ENCODE data around the gene LRRC46.

Gene LRRC46

DNA sequence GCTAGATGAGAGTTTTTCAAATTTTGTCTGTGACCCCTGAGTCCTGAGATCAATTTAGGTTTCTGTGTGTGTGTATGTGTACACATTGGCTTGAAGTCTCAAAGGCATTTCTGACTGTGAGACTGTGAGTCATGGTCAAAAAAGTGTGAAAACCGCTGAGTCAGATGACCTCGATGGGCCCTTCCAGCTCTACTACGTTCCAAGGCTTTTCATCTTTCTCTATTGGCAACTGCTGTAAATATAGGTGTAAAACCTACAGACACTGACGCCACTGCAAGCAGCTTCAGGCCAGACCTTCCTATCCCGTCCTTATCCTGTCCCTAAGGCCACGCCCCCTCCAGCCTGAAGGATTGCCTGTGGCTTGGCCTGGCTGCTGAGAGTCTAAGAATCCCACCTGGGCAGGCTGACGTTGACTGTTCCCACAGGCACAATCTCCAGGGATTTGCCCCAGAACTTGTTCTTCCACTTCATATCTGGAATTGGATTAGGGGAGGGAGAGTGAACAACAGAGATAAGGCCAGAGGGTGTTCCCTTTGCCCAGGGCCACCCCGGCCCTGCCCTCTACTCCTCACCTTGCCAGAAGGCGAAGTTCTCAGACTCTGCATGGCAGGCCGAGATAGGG, 21.2 kb upstream of the LRRC46 start:
- no peak for DNase-seq

DNA sequence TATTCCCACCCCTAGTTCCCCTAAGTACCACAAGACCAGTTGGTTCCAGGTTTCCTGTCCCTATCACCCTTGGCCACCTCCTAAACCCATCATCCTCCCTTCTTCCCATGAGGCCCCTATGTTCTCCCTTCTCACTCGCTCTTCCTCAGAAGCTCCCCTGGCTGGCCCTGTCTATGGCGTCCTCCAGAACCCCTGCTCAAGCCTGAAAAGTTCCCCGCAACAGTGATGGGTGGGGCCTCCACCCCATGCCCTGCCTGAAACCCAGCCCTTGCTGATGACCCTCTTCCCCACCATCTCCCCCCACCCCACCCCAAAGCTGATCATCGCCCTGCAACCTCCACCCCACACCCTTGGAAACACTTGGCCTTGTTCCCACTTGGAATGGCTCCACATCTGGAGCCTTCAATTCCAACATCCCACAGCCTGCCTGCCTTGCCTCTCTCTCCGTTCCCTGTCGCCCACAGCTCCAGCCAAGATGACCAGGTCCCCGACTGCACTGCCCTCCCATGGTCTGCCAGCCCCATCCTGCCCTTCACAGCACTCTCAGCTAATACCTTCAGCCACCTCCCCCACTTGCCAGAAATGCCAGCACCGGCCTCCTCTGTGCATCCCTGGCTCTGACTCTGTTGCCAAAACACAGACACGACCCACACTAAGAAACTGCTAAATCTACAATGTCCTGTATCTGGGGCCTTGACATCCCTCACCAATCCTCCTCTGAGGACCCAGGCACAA, 20.4 kb upstream of the LRRC46 start:
- DNase-seq = no peak

GRCh38 chr17:47811709-47812108, 19.8 kb upstream of the LRRC46 start:
- no peak for DNase-seq

- no peak for DNase-seq
These were observed 19.1 kb upstream of the LRRC46 start for GRCh38 chr17:47812146-47812920.

DNA sequence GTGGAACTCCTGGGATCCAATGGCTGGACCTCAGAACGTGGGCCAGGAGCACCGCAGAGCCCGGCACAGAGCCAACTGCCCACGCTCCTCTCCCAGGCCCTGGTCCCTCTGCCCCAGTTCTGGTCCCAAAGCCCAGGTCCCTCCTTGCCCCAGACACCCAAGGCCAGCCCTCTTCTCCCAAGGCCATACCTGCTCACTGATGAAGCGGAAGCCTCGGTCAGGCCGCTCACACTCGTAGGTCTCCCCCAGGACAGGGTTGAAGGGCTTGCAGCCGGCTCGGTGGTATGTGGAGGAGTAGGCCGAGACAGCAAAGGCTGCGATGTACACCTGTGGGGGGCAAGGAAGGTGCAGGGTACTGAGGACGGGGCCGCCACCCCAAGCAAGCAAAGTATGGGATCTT, 18.4 kb upstream of the LRRC46 start:
- no peak for DNase-seq

DNA sequence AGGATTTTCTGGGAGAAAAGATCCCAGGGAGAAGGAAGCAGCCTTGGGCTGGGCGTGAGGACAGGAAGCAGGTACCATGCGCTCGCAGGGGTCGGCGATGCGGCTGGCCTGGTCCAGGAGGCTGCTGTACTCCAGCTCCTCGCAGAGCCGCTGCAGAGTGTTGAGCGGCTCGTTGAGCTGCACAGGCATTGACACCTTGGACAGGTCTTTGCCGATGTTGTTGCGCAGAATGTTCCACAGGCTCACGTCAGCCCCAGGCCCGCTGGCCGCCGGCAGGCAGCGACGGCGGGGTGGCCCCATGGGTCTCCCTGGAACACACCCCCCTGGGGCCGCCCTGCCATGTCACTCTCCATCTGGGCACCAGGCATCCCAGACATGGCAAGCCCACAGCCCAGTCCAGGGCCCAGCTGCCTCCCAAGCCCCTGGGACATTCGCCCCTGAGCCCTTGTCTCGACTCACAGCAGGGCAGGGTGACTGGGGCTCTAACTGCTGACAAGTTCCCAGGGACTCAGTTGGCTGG, 17.9 kb upstream of the LRRC46 start:
- no peak for DNase-seq

DNA sequence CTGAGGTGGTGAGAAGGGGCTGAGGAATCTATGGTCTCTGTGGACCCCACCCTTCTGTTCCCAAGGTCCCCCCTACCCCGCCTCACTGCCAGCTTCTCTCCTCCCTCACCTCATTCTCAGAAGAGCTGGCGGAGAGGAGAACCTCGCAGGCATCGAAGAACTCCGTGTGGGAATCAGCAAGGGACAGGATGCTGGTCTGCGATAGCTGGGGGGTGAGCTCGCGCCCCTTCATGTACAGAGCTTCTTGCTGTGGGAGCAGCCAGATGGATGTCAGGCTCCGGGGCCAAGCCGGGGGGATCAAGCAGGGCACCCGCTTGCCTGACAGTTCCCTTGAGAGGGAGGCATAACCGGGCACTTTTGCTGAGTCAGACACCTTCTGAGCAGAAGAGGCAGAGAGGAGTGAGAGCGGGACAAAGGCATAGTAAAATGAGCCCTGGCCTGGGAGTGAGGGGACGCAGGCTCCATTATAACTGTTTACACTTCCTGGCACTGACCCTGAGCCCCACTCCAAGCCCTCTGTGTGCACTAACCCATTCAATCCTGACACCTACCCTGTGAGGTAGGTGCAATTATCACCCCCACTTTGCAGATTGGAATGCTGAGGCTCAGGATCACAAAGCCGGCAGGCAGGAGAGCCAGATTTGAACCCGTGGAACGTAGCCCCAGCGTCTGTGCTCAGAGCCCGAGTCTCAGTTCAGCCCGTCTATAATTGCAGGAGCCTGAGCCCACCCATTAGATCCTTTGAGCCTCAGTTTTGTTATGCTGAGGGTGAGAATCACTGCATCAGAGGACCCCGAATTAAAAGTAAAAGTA, 16.2 kb upstream of the LRRC46 start:
- DNase-seq = no peak

DNA sequence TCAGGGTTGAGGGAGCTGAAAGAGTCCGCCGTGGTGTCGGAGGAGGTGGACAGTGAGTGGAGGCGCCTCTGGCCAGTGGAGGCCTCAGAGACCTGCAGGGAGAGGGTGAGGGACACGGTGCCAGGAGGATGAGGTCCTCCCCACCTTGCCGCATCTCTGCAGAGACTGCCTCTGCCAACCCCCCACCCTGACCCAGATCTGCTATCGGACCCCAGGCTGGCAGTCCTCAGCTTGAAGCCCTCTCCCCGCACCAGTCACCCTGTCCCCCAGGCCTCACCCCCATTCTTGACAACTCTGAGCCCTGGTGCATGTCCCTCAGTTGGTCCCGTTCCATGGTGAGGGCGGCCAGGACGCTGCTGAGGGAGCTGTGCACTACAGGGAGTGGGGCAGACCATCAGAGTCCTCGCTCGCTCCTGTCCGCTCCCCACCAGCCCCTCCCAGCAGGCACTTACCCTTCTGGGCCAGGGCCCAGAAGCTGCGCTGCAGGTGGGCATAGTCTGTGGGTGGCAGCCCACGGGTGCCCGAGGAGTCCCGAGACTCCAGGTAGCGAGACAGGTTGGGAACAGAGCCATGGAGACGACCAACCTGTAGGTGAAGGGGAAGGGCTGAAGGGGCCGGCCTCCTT, 15.2 kb upstream of the LRRC46 start:
- no peak for DNase-seq

- no peak for DNase-seq
These were observed 14.5 kb upstream of the LRRC46 start for GRCh38 chr17:47816947-47817346.

DNA sequence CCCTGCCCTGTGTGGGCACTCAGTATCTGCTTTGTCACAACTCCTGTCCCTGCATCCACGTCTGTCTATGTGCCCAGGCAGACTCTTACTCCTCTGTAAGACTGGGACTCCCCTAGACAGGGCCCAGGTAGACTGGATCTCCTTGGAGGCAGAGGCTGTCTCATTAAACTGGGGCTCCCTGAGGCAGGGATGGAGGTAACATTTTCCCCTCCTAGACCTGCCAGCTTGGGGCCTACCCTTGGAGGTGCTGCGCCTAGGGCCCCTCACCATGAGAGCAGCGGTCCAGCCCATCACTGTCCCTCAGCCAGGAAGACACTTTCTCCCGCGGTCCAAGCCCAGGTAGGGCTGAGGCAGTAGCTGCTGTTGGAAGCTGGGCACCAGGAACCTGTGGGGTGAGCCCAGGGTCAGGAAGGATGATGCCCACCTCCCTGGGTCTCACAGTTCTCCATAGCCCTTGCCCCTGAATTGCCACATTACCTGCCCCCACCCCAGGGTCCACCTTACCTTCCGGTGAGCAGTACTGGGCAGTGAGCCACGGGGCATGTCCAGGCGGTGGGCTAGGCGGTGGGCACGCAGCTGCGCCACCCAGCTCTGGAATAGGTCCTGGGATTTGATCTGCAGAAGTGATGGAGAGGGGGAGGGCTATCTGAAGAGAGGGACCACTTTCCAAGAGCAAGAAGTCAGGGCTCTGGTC, 13.3 kb upstream of the LRRC46 start:
- no peak for DNase-seq

- DNase-seq = no peak
These were observed 12.0 kb upstream of the LRRC46 start for GRCh38 chr17:47819475-47819874.

GRCh38 chr17:47820033-47820789, 11.3 kb upstream of the LRRC46 start:
- DNase-seq = no peak

- no peak for DNase-seq
These were observed 10.4 kb upstream of the LRRC46 start for GRCh38 chr17:47821031-47821423.

DNA sequence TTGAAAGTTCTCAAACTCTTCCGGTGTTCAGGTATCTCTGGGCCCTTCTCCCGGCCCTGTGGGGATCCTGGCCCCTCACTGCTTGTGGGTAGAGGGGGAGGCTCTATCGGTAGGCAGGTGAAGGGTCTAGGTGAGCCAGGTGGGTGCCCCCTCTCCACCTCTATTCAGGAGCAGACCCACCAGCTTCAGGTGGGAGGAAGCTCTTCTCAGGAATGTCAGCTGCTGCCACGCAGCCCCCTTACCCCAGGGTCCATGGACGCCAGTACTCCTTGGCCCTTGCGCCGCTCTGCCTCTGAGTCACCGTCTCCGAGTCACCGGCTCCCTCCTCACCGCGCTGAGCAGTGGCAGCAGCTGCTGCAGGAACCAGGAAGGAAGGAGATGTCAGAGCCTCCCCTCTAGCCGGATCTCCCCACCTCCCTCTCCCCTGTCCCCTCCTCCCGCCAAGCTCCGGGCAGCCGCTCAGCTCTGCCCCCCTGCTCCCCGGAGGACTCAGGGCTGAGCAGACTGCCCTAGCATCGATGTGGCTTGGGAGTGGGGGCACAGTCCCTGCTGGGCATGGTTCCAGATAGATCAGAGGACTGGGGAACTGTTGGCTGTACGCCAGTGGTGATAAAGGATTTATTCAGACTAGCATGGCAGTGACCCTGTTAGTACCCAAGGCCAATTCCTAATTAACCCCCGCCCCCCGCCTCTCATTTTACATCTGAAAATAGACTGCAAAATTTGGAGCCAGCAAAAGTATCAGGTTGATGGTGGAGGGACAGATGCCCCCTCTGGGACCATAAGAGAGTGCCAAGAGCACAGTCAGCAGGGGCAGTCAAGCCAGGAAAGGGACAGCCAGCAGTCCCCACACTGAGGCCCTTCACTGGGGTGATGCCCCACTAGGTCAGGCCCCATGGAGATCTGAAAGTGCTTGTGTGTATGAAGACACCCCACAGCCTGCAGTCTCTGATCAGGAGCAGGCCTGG, 9.8 kb upstream of the LRRC46 start, which contains the start of gene OSBPL7:
TSS of gene OSBPL7 (minus strand) at position 371 of the 968 bp plus-strand sequence. CDS start 1,516 bp downstream, outside the sequence.
- DNase-seq = peak; percentile 91

DNA sequence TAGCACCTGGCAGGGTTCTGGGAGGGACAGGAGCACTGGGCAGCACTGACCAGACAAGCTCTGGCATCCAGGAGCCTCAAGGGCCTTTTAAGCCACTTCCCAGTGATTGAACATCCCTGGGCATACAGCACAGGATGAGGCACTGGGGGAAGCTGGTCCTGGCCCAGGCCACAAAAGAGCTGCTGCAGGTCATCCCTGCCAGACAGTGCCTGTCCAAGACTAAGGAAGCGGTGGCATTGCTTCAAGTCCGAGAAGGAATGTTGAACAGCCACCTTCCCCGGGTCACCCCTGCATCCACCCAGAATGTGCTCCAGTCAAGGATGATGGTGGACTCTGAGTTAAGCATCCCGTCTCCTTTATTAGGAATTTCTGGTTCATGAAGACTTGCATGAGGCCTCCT, 8.7 kb upstream of the LRRC46 start:
- no peak for DNase-seq

DNA sequence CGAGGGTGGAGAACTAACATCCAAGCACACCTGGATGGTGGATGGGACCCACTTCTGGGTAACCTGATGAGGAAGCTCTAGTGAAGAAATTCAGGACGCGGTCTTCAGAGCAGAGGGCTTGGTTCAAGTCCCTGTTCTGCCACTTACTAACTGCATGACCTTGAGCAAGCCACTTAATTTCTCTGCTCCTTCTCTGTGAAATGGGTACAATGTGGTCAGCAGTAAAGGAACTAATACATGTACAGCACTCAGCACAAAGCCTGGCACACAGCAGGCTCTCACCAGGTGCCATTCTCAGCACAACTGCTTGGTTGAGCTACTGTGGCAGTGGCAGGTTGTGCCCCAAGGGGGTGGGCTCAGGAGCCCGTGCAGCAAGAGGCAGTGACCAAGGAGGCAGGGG, 8.0 kb upstream of the LRRC46 start:
- no peak for DNase-seq

- DNase-seq = no peak
These were observed 1.6 kb upstream of the LRRC46 start for GRCh38 chr17:47829870-47830269.

- no peak for DNase-seq
These were observed 971 bp upstream of the LRRC46 start for GRCh38 chr17:47830396-47831002.

- DNase-seq = peak; percentile 33
These were observed 461 bp downstream of the LRRC46 start for GRCh38 chr17:47831934-47832327.
